LoVo (cell line): ENCODE results near the gene KCNG2.

Experiments used
- DNase-seq: peaks from one replicate; pipeline ENCODE4 v3.0.0-alpha.2; 2016; ENCODE audit warnings: low spot score

The KCNG2 gene

GRCh38 chr18:79784965-79785770 lies 12.6 kb upstream of the KCNG2 start:
- no peak for DNase-seq

- DNase-seq = no peak
Observed at GRCh38 chr18:79785831-79786230, 11.9 kb upstream of the KCNG2 start.

- DNase-seq = no peak
Observed at GRCh38 chr18:79786304-79786703, 11.4 kb upstream of the KCNG2 start.

DNA sequence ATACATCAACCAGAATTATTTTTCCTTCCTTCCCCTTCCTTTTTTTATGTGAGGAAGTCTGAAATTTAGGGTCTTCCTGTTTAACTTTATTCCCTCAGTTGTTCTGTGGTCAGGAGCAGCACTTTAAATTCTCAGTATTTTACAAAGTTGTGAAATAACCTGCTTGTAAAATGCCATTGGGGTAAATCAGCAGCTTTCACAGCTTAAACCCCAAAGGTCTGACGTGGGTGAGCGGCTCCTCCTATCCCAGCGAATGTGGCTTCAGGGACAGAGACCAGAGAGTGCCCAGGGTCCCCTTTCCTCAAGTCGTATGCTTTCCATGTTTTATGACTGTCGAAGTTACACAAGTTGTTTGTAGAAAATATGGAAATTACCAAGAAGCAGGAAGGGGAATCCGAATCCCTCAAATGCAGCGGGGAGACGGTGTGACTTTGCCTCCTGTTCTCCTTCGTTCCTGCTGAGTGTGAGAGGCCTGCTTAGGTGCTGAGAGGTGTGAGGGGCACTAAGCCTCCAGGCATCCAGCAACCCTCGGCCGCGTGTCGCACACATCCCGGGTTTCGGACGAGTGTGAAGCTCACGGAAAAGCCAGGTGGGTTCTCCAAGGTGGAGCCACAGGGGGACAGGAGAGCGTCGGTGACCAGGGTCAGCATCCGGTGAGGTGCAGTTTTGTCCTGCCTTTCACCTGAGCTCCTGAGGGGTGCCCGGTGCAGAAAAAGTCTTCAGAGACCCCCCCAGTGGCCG lies 10.8 kb upstream of the KCNG2 start:
- no peak for DNase-seq

- no peak for DNase-seq
Observed at GRCh38 chr18:79787527-79787864, 10.2 kb upstream of the KCNG2 start.

DNA sequence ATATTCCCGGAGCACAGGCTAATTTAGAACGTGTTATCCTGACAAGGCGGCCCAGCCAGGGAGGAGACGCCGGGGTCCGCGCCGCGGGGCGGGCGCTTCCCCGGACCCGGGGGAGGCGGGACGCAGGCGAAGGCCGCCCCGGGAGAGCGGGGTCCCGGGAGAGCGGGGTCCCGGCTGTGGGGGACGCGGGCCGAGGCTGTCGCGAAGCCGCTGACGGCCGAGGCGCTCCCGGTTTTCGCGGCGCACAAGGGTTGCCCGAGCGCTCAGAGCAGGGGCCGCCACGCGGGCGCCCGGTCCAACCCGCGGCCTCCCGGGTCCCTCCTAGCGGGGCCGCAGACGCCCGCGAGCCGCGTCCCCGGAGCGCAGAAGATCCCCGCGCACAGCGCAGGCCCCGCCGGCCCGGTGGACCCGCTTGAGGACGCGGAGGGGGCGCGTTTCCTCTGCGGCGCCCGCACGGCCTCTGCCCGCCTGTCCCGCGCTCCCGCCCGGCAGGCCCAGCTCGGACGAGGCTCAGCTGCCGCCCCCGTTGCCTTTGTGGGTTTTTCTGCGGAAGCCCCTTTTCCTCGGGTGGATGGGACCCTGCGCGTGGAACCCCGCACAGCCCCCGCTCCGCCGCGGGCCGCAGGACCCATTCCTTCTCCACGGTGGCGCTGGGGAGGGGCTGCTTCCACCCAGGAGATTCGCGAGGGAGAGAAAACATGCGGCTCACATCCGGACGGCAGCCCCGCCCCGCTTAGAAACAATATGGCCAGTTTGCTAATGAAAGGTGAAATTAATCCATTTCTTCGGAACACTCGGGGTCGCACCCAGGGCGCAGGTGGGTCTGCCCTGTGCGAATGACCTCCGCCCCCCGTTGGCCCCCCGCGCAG lies 9.6 kb upstream of the KCNG2 start:
- DNase-seq = no peak

DNA sequence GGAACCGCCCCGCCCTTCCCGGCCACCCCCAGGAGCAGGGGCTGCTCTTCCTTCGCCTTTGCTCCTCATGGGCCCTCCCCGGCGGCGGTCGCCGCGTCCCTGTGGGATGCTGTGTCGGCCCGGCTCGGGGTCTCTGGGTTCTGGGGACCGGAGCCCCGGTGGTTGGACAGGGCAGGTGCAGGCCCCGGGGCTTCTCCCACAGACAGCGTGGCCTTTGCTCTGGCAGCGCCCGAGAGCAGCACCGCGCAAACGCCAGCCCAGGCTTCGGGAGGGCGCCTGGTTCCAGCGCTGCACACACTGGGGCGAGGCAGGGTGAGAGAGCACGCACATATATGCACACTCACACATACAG lies 9.0 kb upstream of the KCNG2 start:
- DNase-seq = no peak

DNA sequence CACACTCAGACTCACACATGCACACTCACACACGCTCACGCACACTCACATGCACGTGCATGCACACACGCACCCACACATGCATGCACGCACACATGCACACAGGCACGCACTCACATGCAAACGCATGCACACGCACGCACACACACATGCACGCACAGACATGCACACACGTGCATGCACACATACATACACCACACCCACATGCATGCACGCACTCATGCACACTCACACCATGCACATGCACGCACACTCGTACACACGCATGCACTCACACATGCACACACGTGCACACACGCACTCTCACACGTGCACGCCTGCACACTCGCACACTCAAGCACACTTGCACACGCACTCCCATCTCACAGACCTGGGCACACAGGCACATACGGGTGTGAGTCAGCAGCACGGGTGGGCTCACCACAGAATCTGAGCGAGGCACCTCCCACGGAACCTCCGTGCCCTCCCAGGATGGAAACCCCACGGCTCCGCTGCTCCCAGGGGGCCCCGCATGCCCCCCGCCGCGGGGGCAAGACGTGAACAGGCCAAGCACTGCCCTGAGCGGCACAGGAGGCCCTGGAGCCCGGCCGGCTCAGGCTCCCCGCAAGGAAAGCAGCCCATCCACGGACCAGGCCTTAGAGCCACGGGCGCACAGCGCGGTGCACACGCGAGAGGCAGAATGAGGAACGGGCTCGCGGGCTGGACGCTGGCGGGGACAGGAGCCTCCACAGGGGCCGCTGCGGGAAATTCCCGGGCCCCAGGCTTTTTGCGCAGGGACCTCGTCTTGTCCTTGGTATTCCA lies 8.4 kb upstream of the KCNG2 start:
- DNase-seq = no peak

DNA sequence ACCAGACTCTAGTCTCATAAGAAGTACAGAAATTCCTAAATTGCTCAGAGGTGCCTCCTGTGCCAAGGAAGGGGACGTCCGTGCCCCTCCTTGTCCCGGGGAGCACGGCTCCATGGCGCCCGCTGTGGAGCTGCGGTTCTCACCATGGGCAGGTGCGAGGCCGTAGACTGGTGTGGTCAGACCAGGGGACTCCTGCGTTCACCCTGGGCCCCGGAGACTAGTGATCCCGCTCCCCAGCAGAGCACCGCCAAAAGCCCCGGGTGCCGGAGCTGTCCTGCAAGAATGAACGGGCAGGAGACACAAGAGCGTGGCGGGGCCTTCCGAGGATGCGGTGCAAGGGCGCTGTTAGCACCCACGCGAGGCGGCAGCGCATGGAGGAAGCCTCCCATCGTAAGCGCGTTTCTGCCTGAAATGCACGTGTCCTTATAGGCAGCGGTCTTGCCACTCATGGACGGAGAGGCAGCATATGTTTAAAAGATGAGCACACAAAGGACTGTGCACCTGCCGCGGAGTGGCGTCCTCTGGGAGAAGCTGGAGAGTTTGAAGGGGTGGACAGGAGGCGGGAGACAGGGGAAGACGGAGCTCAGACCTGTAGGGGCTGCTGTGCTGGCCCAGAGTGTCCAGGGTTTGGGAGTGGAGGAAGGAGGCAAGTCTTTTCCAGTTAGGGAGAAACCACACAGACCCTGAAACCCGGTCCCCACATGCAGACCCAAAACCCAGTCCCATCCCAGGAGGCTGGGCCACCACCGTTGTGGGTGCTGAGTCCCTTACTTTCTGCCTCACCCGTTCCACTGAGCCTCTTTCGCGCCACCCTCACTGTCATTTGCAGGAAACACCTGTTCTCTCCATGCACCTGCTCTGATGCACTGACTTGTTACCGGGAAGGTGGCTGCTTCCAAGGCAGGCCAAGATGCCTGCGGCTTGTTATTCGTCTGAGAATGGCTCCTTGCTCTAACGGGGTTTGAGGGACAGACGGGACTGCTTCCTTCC lies 7.5 kb upstream of the KCNG2 start:
- no peak for DNase-seq

DNA sequence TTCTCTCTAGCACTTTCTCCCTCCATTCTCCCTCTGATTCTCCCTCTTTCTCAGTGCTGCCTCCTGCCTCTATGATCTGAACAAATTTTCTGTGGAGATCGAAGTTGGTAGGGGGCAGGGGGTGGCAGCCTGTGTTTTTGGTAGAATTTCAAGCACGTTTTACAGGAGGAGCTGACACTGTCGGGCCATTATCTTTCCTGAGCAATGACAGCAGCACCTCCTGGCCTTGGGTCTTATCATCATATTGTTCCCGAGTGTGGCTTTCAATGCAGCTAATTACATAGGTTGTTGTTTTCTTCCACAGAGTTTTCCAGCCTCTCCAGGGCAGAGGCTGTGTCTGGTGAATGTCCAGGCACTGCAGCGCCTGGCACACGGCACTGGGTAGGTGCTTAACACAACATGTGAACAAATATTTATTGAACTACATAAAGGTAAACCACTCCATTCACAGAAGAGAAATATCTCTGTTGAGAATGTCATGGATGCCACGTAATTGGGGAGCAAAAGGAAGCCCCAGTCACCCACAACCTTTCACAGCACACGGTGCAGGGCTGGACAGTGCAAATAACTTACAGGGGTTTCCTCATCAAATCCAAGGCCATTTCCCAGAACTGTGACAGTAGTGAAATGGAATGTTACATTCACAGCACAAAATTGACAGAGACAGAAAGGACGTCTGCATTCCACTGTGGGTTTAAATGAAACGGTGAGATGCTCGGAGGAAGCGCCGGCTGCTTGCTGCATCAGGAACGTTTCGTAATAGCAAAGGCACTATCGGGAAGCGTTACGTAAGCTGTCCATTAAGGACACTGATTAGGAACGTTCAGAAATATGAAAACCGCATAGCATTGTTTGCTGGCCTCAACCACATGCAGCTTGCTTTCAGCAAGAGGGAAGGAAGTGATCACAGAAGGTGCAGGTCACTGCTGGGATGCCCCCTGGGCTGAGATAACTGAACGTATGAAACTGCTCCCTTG lies 6.5 kb upstream of the KCNG2 start:
- no peak for DNase-seq

DNA sequence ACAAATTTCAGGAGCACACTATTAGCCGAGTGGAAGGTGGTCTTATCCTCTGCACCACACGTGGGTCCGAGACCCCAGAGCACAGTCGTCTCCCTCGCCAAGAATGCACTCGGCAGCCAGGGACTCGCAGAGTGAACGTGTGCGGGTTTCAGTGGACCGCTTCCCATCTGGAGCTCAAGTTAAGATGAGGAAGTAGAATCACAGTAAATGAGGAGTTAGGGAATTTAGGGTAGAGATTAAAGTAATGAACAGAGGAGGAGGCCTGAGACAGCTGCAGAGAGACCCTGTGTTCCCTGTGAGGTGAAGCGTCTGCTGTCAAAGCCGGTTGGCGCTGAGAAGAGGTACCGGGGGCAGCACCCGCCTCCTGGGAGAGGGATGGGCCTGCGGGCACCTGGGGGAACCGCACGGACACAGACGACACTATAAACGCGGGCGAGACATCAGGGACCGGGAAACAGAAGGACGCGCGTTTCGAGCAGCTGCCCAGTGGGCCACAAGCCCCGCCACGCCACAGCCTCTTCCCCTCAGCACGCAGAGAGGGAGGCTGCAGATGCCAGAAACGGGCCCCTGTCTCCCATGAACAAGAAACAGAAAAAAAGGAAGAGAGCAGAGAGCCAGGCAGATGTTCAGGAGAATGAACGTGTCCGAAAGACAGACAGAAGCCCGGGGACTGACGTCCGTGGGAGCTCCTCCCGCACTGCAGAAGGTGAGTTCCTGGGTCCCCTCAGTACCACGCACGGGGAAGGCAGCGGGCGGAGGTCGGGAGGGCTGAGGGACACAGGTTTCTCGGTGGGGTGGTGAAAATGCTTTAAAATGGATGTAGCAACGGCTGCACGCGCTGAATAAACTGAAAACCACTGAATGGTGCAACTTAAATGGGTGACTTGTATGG lies 5.4 kb upstream of the KCNG2 start:
- no peak for DNase-seq

DNA sequence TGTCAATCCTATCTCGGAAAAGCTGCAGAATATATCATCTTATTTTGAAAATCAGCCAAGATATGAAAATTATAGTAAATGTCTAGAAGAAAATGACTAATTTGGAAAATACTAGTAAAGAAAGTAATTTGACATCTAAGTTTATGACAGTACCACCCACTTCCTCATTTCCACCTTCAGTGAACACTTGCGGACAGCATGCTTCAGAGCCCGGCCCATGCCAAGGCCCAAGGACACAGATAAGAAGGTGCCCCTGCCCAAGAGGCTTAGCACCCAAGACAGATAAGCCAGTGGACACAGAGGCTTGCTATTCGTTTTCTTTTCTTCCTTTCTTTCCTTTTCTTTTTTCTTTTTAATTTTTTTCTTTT lies 4.8 kb upstream of the KCNG2 start:
- DNase-seq = no peak

DNA sequence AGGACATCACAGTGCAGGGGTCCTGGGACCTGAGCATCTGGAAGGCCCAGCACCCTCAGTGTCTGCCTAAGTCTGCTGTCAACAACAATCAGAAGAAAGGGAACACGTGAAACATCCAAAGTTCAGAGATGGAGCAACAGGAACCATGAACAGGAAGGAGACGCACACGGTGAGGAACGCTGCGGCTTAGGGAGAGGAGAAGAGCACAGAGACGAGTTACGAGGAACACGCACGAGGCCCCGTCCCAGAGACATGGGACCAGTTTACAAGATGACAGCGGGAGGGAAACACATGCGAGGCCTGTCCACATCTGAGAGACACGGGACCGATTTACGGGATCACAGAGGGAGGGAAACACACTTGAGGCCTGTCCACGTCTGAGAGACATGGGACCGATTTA lies 2.9 kb upstream of the KCNG2 start:
- DNase-seq = no peak

GRCh38 chr18:79795446-79795845 lies 2.3 kb upstream of the KCNG2 start:
- no peak for DNase-seq

- DNase-seq = no peak
Observed at GRCh38 chr18:79796016-79796415, 1.7 kb upstream of the KCNG2 start.

- no peak for DNase-seq
Observed at GRCh38 chr18:79796531-79797405, 970 bp upstream of the KCNG2 start.

GRCh38 chr18:79798346-79798998 lies 734 bp downstream of the KCNG2 start:
- DNase-seq = no peak
